ENCODE results near the gene DNAH3. TPM values are rescaled to one million over a fixed set of nuclear protein-coding genes. Genes with fewer than 3 reads are reported as not detected.

Gene DNAH3
- total RNA-seq, 1 experiment from 2014 or later: 0.15 TPM

DNA sequence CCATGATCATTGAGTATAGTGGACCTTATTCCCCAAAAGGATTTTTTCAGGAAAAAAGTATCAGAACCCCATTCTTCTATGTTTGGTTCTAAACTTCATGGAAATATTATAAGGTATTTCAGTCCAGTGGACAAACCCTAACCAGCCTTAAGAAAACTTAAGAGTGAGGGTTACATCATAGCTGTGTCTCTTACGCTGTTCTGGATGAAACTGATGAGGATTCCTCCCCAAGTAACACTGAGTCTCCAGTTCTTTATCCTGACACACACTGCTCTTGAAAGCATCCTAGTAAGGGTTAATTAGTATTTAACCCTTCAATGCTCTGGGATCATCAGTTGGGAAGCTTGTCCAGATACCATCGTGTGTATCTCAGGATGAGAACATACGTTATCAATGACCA, 245.1 kb downstream of the DNAH3 start:
- ChIA-PET CTCF (no interaction called here), POLR2A (no interaction called here), RAD21 (ENCODE audit: low non-redundant PET in 1 of 2, low total read pairs in 2 of 2, uncharacterized antibody in 2 of 2, unreplicated experiment in 2 of 2) (interaction anchor here in 1 of 2 experiments (1.4 kb wide), 1 partner anchor 178 kb away, joined by 4 read pairs; no protein-coding TSS in a partner anchor)
- H4K20me1 ChIP-seq (ENCODE audit: insufficient read depth): no peaks in the 10 kb centered on the region
- H3K79me2 ChIP-seq (ENCODE audit: insufficient read depth, low read length): peaks cover 20% of the 10 kb centered on the region
- peaks cover 61 to 83% of the 10 kb centered on the region in 2 experiments for H3K4me1 ChIP-seq (ENCODE audit: control insufficient read depth in 1 of 2, insufficient read depth in 2 of 2, low read length in 2 of 2)
- TF ChIP-seq POLR2A (IDR thresholded peaks at IDR 0.05; ENCODE audit: borderline replicate concordance, extremely low read depth, insufficient read depth, insufficient read length): no peak
- TF ChIP-seq RAD21 (IDR thresholded peaks at IDR 0.05; ENCODE audit: low read depth): no peak
- TF ChIP-seq, protein P1, sequence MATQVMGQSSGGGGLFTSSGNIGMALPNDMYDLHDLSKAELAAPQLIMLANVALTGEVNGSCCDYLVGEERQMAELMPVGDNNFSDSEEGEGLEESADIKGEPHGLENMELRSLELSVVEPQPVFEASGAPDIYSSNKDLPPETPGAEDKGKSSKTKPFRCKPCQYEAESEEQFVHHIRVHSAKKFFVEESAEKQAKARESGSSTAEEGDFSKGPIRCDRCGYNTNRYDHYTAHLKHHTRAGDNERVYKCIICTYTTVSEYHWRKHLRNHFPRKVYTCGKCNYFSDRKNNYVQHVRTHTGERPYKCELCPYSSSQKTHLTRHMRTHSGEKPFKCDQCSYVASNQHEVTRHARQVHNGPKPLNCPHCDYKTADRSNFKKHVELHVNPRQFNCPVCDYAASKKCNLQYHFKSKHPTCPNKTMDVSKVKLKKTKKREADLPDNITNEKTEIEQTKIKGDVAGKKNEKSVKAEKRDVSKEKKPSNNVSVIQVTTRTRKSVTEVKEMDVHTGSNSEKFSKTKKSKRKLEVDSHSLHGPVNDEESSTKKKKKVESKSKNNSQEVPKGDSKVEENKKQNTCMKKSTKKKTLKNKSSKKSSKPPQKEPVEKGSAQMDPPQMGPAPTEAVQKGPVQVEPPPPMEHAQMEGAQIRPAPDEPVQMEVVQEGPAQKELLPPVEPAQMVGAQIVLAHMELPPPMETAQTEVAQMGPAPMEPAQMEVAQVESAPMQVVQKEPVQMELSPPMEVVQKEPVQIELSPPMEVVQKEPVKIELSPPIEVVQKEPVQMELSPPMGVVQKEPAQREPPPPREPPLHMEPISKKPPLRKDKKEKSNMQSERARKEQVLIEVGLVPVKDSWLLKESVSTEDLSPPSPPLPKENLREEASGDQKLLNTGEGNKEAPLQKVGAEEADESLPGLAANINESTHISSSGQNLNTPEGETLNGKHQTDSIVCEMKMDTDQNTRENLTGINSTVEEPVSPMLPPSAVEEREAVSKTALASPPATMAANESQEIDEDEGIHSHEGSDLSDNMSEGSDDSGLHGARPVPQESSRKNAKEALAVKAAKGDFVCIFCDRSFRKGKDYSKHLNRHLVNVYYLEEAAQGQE (IDR thresholded peaks at IDR 0.05; ENCODE audit: low read depth): no peak
- no peak for TF ChIP-seq CBX3 (IDR thresholded peaks at IDR 0.05; ENCODE audit: low read depth)
- TF ChIP-seq SRF (IDR thresholded peaks at IDR 0.05; ENCODE audit: low read depth): no peak
- no peak for TF ChIP-seq POLR2AphosphoS5 (IDR thresholded peaks at IDR 0.05; ENCODE audit: low read depth, low read length)
- TF ChIP-seq, protein P2, sequence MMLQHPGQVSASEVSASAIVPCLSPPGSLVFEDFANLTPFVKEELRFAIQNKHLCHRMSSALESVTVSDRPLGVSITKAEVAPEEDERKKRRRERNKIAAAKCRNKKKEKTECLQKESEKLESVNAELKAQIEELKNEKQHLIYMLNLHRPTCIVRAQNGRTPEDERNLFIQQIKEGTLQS (IDR thresholded peaks at IDR 0.05): no peak
- TF ChIP-seq EZH2phosphoT487 (IDR thresholded peaks at IDR 0.05; ENCODE audit: borderline replicate concordance): no peak
- TF ChIP-seq CEBPB (IDR thresholded peaks at IDR 0.05; ENCODE audit: low read depth): no peak
- no peak for TF ChIP-seq EZH2 (IDR thresholded peaks at IDR 0.05)
- TF ChIP-seq SP1 (IDR thresholded peaks at IDR 0.05; ENCODE audit: low read depth): no peak
- TF ChIP-seq, protein P3, sequence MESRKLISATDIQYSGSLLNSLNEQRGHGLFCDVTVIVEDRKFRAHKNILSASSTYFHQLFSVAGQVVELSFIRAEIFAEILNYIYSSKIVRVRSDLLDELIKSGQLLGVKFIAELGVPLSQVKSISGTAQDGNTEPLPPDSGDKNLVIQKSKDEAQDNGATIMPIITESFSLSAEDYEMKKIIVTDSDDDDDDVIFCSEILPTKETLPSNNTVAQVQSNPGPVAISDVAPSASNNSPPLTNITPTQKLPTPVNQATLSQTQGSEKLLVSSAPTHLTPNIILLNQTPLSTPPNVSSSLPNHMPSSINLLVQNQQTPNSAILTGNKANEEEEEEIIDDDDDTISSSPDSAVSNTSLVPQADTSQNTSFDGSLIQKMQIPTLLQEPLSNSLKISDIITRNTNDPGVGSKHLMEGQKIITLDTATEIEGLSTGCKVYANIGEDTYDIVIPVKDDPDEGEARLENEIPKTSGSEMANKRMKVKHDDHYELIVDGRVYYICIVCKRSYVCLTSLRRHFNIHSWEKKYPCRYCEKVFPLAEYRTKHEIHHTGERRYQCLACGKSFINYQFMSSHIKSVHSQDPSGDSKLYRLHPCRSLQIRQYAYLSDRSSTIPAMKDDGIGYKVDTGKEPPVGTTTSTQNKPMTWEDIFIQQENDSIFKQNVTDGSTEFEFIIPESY (IDR thresholded peaks at IDR 0.05; ENCODE audit: extremely low read depth, insufficient replicate concordance, low read length): no peak
- TF ChIP-seq ZNF274 (IDR thresholded peaks at IDR 0.05; ENCODE audit: low read depth, low read length): no peak
- no peak for TF ChIP-seq EGR1 (IDR thresholded peaks at IDR 0.05; ENCODE audit: low read depth)
- TF ChIP-seq FOSL1 (IDR thresholded peaks at IDR 0.05; ENCODE audit: low read depth): no peak
- no peak for TF ChIP-seq ZFX (IDR thresholded peaks at IDR 0.05)
- TF ChIP-seq, protein P4, sequence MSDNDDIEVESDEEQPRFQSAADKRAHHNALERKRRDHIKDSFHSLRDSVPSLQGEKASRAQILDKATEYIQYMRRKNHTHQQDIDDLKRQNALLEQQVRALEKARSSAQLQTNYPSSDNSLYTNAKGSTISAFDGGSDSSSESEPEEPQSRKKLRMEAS (IDR thresholded peaks at IDR 0.05): no peak
- no peak for TF ChIP-seq YY1 (IDR thresholded peaks at IDR 0.05; ENCODE audit: extremely low read depth, insufficient replicate concordance, low read depth, low read length)
- H3K36me3 ChIP-seq (ENCODE audit: control insufficient read depth in 1 of 2, insufficient read depth in 2 of 2, low read length in 2 of 2): no peaks in the 10 kb centered on the region
- H3K9me3 ChIP-seq (ENCODE audit: control insufficient read depth in 1 of 2, insufficient read depth in 1 of 2, low read depth in 1 of 2, low read length in 2 of 2): no peaks in the 10 kb centered on the region
- BruUV-seq (replicated peaks): no TSS peak
- H3K27ac ChIP-seq (ENCODE audit: low read depth, low read length): peak overlapping the region; percentile 85
- H3K27me3 ChIP-seq (ENCODE audit: insufficient read depth, low read length): no peaks in the 10 kb centered on the region
- DNase-seq (ENCODE audit: low read depth, low spot score) (no peak), ATAC-seq (no peak)
- peak overlapping the region; percentile 15; the same call in 1 of the 2 replicates for H3K9ac ChIP-seq (ENCODE audit: low read length)
- intact Hi-C loops (cut with micrococcal nuclease): loop anchor here (10.0 kb wide), 1 partner anchor 399 kb away; no protein-coding TSS in a partner anchor
- H3K9me2 ChIP-seq (ENCODE audit: insufficient read depth): no peaks in the 10 kb centered on the region
- H3K4me3 ChIP-seq (replicated peaks in 1 of 2; ENCODE audit: low read depth in 1 of 2, low read length in 2 of 2): no peak overlapping the region
- no peak overlapping the region for H2AFZ ChIP-seq (ENCODE audit: low read depth, low read length, poor library complexity, severe bottlenecking)
- peak overlapping the region; percentile 63 for H3K4me2 ChIP-seq (ENCODE audit: low read length)
